Parathyroid adenoma (tissue), 2 donors: ENCODE measurements around the gene DOCK10.

Experiments
- H2AFZ ChIP-seq: fragments of 300-600 bp; sonication (generic); one replicate; pipeline ENCODE4 v1.7.0; 2017; ENCODE audit warnings: antibody characterized with exemption, mild to moderate bottlenecking
- H3K27ac ChIP-seq: fragments of 300-600 bp; sonication (generic); one replicate; pipeline ENCODE4 v1.7.0; 2017
- H3K27me3 ChIP-seq: fragments of 300-600 bp; sonication (generic); one replicate; pipeline ENCODE4 v1.7.0; 2017; ENCODE audit warnings: low read length; ENCODE audit not compliant: control insufficient read depth, insufficient read depth
- H3K36me3 ChIP-seq: fragments of 300-600 bp; sonication (generic); one replicate; pipeline ENCODE4 v1.7.0; 2017; ENCODE audit warnings: low read length; ENCODE audit not compliant: control insufficient read depth, insufficient read depth
- H3K4me1 ChIP-seq: fragments of 300-600 bp; sonication (generic); one replicate; pipeline ENCODE4 v1.7.0; 2017; ENCODE audit warnings: control low read depth
- H3K4me2 ChIP-seq: fragments of 300-600 bp; sonication (generic); one replicate; pipeline ENCODE4 v1.7.0; 2017; ENCODE audit warnings: low read length
- H3K4me3 ChIP-seq: fragments of 300-600 bp; sonication (generic); one replicate; pipeline ENCODE4 v1.7.0; 2017; ENCODE audit warnings: low read depth, low read length
- H3K79me2 ChIP-seq: fragments of 300-600 bp; sonication (generic); one replicate; pipeline ENCODE4 v1.7.0; 2017; ENCODE audit warnings: control low read depth
- H3K9ac ChIP-seq: fragments of 300-600 bp; sonication (generic); one replicate; pipeline ENCODE4 v1.7.0; 2017; ENCODE audit warnings: mild to moderate bottlenecking
- H3K9me3 ChIP-seq: fragments of 300-600 bp; sonication (generic); one replicate; pipeline ENCODE4 v1.7.0; 2017; ENCODE audit warnings: low read length; ENCODE audit not compliant: control insufficient read depth
- CTCF ChIP-seq: fragments of 300-600 bp; sonication (generic); IDR thresholded peaks from one replicate; pipeline ENCODE4 v1.7.0; 2017; ENCODE audit warnings: antibody characterized with exemption, mild to moderate bottlenecking
- donor health status: primary hyperparathyroidism.

The DOCK10 gene

GRCh38 chr2:225008179-225008856 is 34.0 kb downstream of the DOCK10 start:
- H3K9ac ChIP-seq = no peak overlapping the region
- no peaks in the 10 kb centered on the region for H3K79me2 ChIP-seq
- H3K4me2 ChIP-seq = no peak overlapping the region
- no peak overlapping the region for H3K4me3 ChIP-seq
- H3K27me3 ChIP-seq = no peaks in the 10 kb centered on the region
- no peak overlapping the region for H2AFZ ChIP-seq
- H3K9me3 ChIP-seq = no peaks in the 10 kb centered on the region
- H3K27ac ChIP-seq = no peak overlapping the region
- no peaks in the 10 kb centered on the region for H3K4me1 ChIP-seq
- H3K36me3 ChIP-seq = no peaks in the 10 kb centered on the region
- TF ChIP-seq CTCF = no peak

- no peak overlapping the region for H3K4me2 ChIP-seq
- TF ChIP-seq CTCF = no peak
- H2AFZ ChIP-seq = no peak overlapping the region
- no peaks in the 10 kb centered on the region for H3K79me2 ChIP-seq
- H3K27me3 ChIP-seq = no peaks in the 10 kb centered on the region
- no peak overlapping the region for H3K27ac ChIP-seq
- no peaks in the 10 kb centered on the region for H3K9me3 ChIP-seq
- H3K9ac ChIP-seq = no peak overlapping the region
- no peaks in the 10 kb centered on the region for H3K4me1 ChIP-seq
- H3K36me3 ChIP-seq = no peaks in the 10 kb centered on the region
- no peak overlapping the region for H3K4me3 ChIP-seq
Measured at GRCh38 chr2:225006730-225007129, 35.5 kb downstream of the DOCK10 start.

GRCh38 chr2:225004597-225004996 is 37.7 kb downstream of the DOCK10 start:
- Histone ChIP-seq H3K9me3 (no peaks in the 10 kb centered on the region), H3K4me1 (no peaks in the 10 kb centered on the region), H3K27ac (no peak overlapping the region), H3K36me3 (no peaks in the 10 kb centered on the region), H3K79me2 (no peaks in the 10 kb centered on the region), H2AFZ (no peak overlapping the region), H3K9ac (no peak overlapping the region), H3K4me3 (no peak overlapping the region), H3K27me3 (no peaks in the 10 kb centered on the region), H3K4me2 (no peak overlapping the region)
- no peak for TF ChIP-seq CTCF

- Histone ChIP-seq H3K4me3 (no peak overlapping the region), H3K9ac (no peak overlapping the region), H3K36me3 (no peaks in the 10 kb centered on the region), H3K27ac (no peak overlapping the region), H3K9me3 (no peaks in the 10 kb centered on the region), H2AFZ (no peak overlapping the region), H3K4me2 (no peak overlapping the region), H3K4me1 (no peaks in the 10 kb centered on the region), H3K79me2 (no peaks in the 10 kb centered on the region), H3K27me3 (no peaks in the 10 kb centered on the region)
- no peak for TF ChIP-seq CTCF
Measured at GRCh38 chr2:225002656-225003045, 39.6 kb downstream of the DOCK10 start.

GRCh38 chr2:225002039-225002655 is 40.1 kb downstream of the DOCK10 start:
- Histone ChIP-seq H3K4me3 (no peak overlapping the region), H2AFZ (no peak overlapping the region), H3K27ac (no peak overlapping the region), H3K4me1 (no peaks in the 10 kb centered on the region), H3K27me3 (no peaks in the 10 kb centered on the region), H3K9ac (no peak overlapping the region), H3K4me2 (no peak overlapping the region), H3K9me3 (no peaks in the 10 kb centered on the region), H3K36me3 (no peaks in the 10 kb centered on the region), H3K79me2 (no peaks in the 10 kb centered on the region)
- peak; percentile 26 for TF ChIP-seq CTCF
